ENCODE data around the gene ACAA1. TPM values are rescaled to one million over a fixed set of nuclear protein-coding genes. Genes with fewer than 3 reads are reported as not detected.

Gene ACAA1
- total RNA-seq, 1 donor from 2014 or later, result 54.2 TPM

DNA sequence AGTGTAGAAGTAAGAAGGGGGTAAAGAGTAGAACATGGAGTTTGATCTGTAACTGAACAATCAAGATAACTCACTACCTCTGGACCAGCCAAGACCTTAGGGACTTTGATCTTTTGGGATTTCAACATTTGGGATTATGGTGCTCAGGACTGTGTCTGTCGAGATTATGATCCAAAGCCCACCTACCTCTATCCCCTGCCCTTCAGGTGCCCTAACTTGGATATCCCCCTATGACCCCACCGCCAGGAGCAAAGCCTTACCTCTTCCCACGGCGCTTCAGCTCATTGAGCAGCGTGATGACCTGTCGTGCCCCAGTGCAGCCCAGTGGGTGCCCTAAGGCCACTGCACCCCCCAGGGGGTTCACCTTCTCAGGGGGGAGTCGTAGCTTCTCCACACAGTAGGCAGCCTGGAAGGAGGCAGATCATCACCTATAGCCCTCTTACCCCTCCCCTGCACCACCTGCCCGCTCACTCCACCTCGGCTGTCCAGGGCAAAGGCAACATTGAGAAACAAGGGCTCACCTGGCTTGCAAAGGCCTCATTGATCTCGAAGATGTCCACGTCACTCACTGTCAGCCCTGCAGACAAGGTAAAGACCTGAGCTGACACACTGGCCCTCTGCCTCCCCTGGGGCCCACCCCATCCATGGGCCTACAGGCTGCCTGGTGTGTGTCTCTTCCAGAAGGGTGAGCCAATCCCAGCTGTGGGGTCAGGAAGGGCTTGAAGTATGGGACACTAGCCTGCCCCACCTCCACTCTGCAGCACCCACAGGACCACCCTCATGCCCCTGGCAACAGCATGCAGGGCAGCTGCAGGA lies 11.4 kb downstream of the ACAA1 start:
- H3K4me3 ChIP-seq (ENCODE audit: low read depth, low read length), result no peak overlapping the region
- TF ChIP-seq CTCF (IDR thresholded peaks at IDR 0.05; ENCODE audit: insufficient read depth, low read length, severe bottlenecking), result no peak
- peaks cover 45% of the 10 kb centered on the region for H3K36me3 ChIP-seq (ENCODE audit: control insufficient read depth, insufficient read depth, low read length)
- FAIRE-seq (no peak), DNase-seq (ENCODE audit: low read depth) (no peak)
- H3K27me3 ChIP-seq (ENCODE audit: control insufficient read depth, insufficient read depth, low read length), result no peaks in the 10 kb centered on the region

DNA sequence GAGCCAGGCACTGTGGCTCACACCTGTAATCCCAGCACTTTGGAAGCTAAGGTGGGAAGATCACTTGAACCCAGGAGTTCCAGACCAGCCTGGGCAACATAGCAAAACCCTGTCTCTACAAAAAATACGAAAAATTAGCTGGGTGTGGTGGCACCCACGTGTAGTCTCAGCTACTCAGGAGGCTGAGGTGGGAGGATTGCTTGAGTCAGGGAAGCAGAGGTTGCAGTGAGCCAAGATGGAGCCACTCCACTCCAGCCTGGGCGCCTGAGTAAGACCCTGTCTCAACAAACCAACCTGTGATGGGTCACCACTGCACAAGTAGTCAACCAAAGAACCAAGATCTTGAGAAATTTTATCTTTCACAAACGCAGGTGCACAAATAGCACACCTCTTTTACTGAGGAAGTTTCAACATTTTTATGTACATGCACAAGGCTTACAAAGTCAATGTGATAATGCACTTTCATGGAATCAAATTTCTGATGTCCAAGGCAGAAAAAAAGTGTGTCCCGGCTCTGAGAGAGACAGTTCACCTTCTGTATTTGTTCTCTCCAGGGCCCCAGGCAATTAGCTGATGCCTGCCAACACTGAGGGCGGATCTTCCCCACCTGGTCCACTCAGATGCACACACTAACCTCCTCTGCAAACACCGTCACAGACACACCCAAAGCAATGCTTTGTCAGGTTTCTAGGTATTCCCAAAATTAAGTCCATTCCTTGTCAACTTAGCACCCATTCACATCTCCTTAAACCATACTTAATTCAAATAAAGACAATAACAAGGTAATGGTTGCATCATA lies 12.4 kb downstream of the ACAA1 start:
- TF ChIP-seq CTCF (IDR thresholded peaks at IDR 0.05; ENCODE audit: insufficient read depth, low read length, severe bottlenecking), result no peak
- no peak for FAIRE-seq
- H3K36me3 ChIP-seq (ENCODE audit: control insufficient read depth, insufficient read depth, low read length), result peaks cover 47% of the 10 kb centered on the region

GRCh38 chr3:38122712-38123290 lies 14.1 kb downstream of the ACAA1 start:
- TF ChIP-seq CTCF (IDR thresholded peaks at IDR 0.05; ENCODE audit: insufficient read depth, low read length, severe bottlenecking), result no peak
- no peak overlapping the region for H3K4me3 ChIP-seq (ENCODE audit: low read depth, low read length)
- DNase-seq (ENCODE audit: low read depth), result no peak
- peaks cover 34% of the 10 kb centered on the region for H3K36me3 ChIP-seq (ENCODE audit: control insufficient read depth, insufficient read depth, low read length)
- FAIRE-seq, result no peak
- H3K27me3 ChIP-seq (ENCODE audit: control insufficient read depth, insufficient read depth, low read length), result no peaks in the 10 kb centered on the region

More for the DNA sequence above, 12.4 kb downstream of the ACAA1 start:
- no peak for DNase-seq (ENCODE audit: low read depth)
- Histone ChIP-seq H3K4me3 (ENCODE audit: low read depth, low read length) (no peak overlapping the region), H3K27me3 (ENCODE audit: control insufficient read depth, insufficient read depth, low read length) (no peaks in the 10 kb centered on the region)

DNA sequence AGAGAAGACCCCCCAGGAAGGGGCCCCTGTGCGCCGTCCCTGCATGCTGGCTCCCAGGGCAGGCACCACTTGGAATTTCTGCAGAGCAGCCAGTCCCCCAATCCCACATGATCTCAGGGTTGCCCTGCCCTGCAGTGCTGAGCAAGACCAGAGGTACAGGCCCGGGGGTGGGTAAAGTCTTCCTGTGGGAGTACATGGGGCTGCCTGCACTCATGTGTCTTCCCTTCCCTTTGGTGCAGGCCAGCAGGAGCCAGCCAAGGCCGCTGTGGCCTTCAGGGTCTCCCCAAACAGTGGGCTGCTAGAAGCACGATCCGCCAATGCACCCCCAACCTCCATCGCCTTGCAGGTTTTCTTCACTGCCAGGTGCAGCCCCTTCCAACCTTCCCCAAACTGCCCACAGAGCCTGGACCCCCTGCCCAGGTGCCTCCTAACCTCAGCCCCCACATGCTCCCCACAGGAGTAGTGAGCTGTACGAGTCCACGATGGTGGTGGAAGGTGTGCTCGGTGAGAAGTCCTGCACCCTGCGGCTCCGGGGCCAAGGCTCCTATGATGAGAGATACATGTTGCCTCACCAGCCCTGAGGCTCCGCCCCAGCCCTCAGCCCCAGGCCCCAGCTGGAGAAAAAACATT lies 15.0 kb downstream of the ACAA1 start:
- DNase-seq (ENCODE audit: low read depth), result no peak
- FAIRE-seq, result no peak
- no peak for TF ChIP-seq CTCF (IDR thresholded peaks at IDR 0.05; ENCODE audit: insufficient read depth, low read length, severe bottlenecking)
- Histone ChIP-seq H3K36me3 (ENCODE audit: control insufficient read depth, insufficient read depth, low read length) (peaks cover 28% of the 10 kb centered on the region), H3K4me3 (ENCODE audit: low read depth, low read length) (no peak overlapping the region), H3K27me3 (ENCODE audit: control insufficient read depth, insufficient read depth, low read length) (no peaks in the 10 kb centered on the region)

GRCh38 chr3:38121451-38121831 lies 15.5 kb downstream of the ACAA1 start:
- DNase-seq (ENCODE audit: low read depth), result no peak
- no peak overlapping the region for H3K4me3 ChIP-seq (ENCODE audit: low read depth, low read length)
- H3K36me3 ChIP-seq (ENCODE audit: control insufficient read depth, insufficient read depth, low read length), result peaks cover 28% of the 10 kb centered on the region
- TF ChIP-seq CTCF (IDR thresholded peaks at IDR 0.05; ENCODE audit: insufficient read depth, low read length, severe bottlenecking), result no peak
- FAIRE-seq, result no peak
- H3K27me3 ChIP-seq (ENCODE audit: control insufficient read depth, insufficient read depth, low read length), result no peaks in the 10 kb centered on the region
